HCT116 (cell line): ENCODE results near the gene SRPK3.

Experiments
- ATF3 ChIP-seq: IDR thresholded peaks from 2 replicates; pipeline ENCODE4 v1.6.1; 2012
- CEBPB ChIP-seq: IDR thresholded peaks from 2 replicates; pipeline ENCODE4 v1.6.1; 2012; ENCODE audit warnings: low read depth
- CTCF ChIP-seq, 3 experiments: fragments of 200-600 bp in 1 of 3; sonication (generic) in 1 of 3; IDR thresholded peaks in 2 of 3; conservative IDR thresholded peaks in 1 of 3; 2 replicates each; pipeline ENCODE4 v1.5.1; 2012 to 2017; ENCODE audit warnings: low read depth in 2 of 3, low read length in 2 of 3, antibody characterized with exemption in 1 of 3, borderline replicate concordance in 1 of 3, control low read depth in 1 of 3, mild to moderate bottlenecking in 1 of 3, mixed read lengths in 1 of 3, mixed run types in 1 of 3, moderate library complexity in 1 of 3; ENCODE audit not compliant: insufficient read depth in 1 of 3
- JUND ChIP-seq: IDR thresholded peaks from 2 replicates; pipeline ENCODE4 v1.6.1; 2012
- MAX ChIP-seq: IDR thresholded peaks from 2 replicates; pipeline ENCODE4 v1.6.1; 2012
- POLR2A ChIP-seq: IDR thresholded peaks from 2 replicates; pipeline ENCODE4 v1.7.0; 2011; ENCODE audit warnings: borderline replicate concordance; ENCODE audit not compliant: insufficient read depth, insufficient read length; ENCODE audit errors: extremely low read depth
- POLR2AphosphoS5 ChIP-seq: IDR thresholded peaks from 2 replicates; pipeline ENCODE4 v1.6.1; 2011; ENCODE audit warnings: mild to moderate bottlenecking, low read depth, low read length, moderate library complexity
- RAD21 ChIP-seq: IDR thresholded peaks from 2 replicates; pipeline ENCODE4 v1.6.1; 2012; ENCODE audit warnings: low read depth, mild to moderate bottlenecking
- REST ChIP-seq: IDR thresholded peaks from 2 replicates; pipeline ENCODE4 v1.6.1; 2012; ENCODE audit warnings: low read depth

- TF ChIP-seq CTCF (IDR thresholded peaks at IDR 0.05 in 2 of 3, conservative IDR thresholded peaks at IDR 0.05 in 1 of 3; ENCODE audit: borderline replicate concordance in 1 of 3, insufficient read depth in 1 of 3, low read depth in 2 of 3, low read length in 2 of 3) (no peak), POLR2A (no peak), POLR2AphosphoS5 (no peak), CEBPB (no peak), ATF3 (no peak), REST (peak; percentile 40), JUND (no peak), MAX (no peak), RAD21 (no peak)
Observed at GRCh38 chrX:153832728-153833127, 51.9 kb downstream of the SRPK3 start.
